HepG2 (cell line): ENCODE measurements around the gene CTSW.

Experiments
- CTCF ChIP-seq: sonication (generic); formaldehyde crosslinking; IDR thresholded peaks from 2 replicates; pipeline ENCODE4 v1.5.0; 2020; ENCODE audit warnings: mild to moderate bottlenecking, missing genetic modification reagents, moderate library complexity
- MXI1 ChIP-seq: IDR thresholded peaks from 3 replicates; pipeline ENCODE4 v1.6.1; 2012; ENCODE audit warnings: low read depth, low read length, inconsistent platforms, borderline replicate concordance
- PBX3 ChIP-seq: sonication (generic); formaldehyde crosslinking; IDR thresholded peaks from 2 replicates; pipeline ENCODE4 v1.8.1; 2023; ENCODE audit warnings: missing genetic modification reagents, inconsistent platforms, borderline replicate concordance

- no peak for TF ChIP-seq CTCF (CRISPR knock-in tag)
- TF ChIP-seq MXI1: no peak
- no peak for TF ChIP-seq PBX3 (CRISPR knock-in tag)
Measured at GRCh38 chr11:65898656-65899355, 19.2 kb downstream of the CTSW start.
